Mesothelial cell of epicardium (in vitro differentiated cells): ENCODE results near the gene MAD1L1. TPM values are rescaled to one million over a fixed set of nuclear protein-coding genes. Genes with fewer than 3 reads are reported as not detected.

Source experiments
- DNase-seq, 2 experiments: peaks; one replicate each; pipeline ENCODE4 v3.0.0; 2021; ENCODE audit warnings: low spot score in 2 of 2; ENCODE audit not compliant: unreplicated experiment in 2 of 2
- H3K27ac Mint-ChIP-seq: 2 replicates; pipeline ENCODE4 v1.8.0; 2021; ENCODE audit warnings: mixed read lengths
- H3K27me3 Mint-ChIP-seq: 2 replicates; pipeline ENCODE4 v1.8.0; 2021; ENCODE audit warnings: low read depth, mixed read lengths
- H3K36me3 Mint-ChIP-seq: 2 replicates; pipeline ENCODE4 v1.8.0; 2021; ENCODE audit warnings: mixed read lengths
- H3K4me1 Mint-ChIP-seq: 2 replicates; pipeline ENCODE4 v1.8.0; 2021; ENCODE audit warnings: mixed read lengths
- H3K4me3 Mint-ChIP-seq: 2 replicates; pipeline ENCODE4 v1.8.0; 2021; ENCODE audit warnings: mild to moderate bottlenecking, moderate library complexity, mixed read lengths
- H3K9me3 Mint-ChIP-seq: 2 replicates; pipeline ENCODE4 v1.8.0; 2021; ENCODE audit warnings: mixed read lengths
- CTCF ChIP-seq: fragments of 200-600 bp; sonication (generic); IDR thresholded peaks from one replicate; pipeline ENCODE4 v1.5.0; 2021; ENCODE audit warnings: antibody characterized with exemption; ENCODE audit not compliant: unreplicated experiment
- total RNA-seq: library from RNA; stranded (reverse); gene quantifications from 3 replicates; pipeline ENCODE4 v1.2.1, GENCODE V29; 2021

Gene MAD1L1
- total RNA-seq, 1 donor from 2014 or later, result 45.0 TPM

- H3K27ac Mint-ChIP-seq, result no peak overlapping the region
- no peaks in the 10 kb centered on the region for H3K27me3 Mint-ChIP-seq
- H3K4me1 Mint-ChIP-seq, result no peaks in the 10 kb centered on the region
- H3K4me3 Mint-ChIP-seq, result no peak overlapping the region
- no peaks in the 10 kb centered on the region for H3K36me3 Mint-ChIP-seq
- H3K9me3 Mint-ChIP-seq, result no peaks in the 10 kb centered on the region
- no peak for TF ChIP-seq CTCF
- no peak for DNase-seq
Measured at GRCh38 chr7:1994931-1995330, 237.8 kb downstream of the MAD1L1 start.

DNA sequence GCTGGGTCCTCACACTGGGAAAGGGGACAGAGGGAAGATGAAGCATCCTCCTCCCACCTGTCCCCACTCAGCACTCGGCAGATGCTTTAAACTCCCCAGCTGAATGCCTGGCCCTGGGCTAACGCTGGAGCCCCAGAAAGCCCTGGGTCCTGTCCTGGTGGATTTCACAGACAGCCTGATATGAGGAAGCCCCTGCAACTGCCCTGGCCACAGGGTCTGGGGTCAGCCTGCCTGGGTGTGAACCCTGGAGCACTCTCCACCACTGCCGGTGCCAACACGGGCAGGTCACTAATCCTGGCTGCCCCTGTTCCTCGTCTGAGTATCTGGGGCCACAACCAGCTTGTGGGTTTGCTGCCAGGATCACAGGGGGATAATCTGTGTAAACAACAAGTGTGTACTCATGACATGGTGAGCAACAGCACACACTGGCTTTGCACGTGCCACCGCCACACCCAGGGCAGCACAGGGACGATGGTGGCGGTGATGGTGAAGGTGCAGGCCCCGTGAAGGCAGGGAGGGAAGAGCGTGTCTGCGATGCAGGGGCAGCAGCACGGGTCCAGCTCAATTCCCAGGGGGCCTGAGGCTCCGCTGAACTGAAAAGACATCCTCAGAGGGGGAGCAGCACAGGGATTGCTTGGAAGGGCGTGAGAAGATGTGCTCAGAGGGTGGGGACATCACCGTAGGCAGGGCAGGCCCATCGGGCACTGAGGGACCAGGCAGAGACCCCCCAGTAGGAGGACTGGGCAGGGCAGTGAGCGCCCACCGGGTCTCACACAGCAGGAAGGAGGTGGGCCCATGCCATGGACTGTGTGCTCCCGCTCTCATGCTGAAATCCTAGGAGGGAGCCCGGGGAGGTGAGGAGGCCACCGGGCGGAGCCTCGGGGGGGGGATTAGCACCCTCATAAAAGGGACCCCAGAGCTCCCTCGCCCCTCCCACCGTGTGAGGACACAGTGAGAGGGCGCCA is 238.7 kb downstream of the MAD1L1 start:
- no peaks in the 10 kb centered on the region for H3K36me3 Mint-ChIP-seq
- H3K4me3 Mint-ChIP-seq, result no peak overlapping the region
- no peak for DNase-seq
- no peaks in the 10 kb centered on the region for H3K27me3 Mint-ChIP-seq
- H3K9me3 Mint-ChIP-seq, result no peaks in the 10 kb centered on the region
- no peak for TF ChIP-seq CTCF
- no peaks in the 10 kb centered on the region for H3K4me1 Mint-ChIP-seq
- H3K27ac Mint-ChIP-seq, result no peak overlapping the region

DNA sequence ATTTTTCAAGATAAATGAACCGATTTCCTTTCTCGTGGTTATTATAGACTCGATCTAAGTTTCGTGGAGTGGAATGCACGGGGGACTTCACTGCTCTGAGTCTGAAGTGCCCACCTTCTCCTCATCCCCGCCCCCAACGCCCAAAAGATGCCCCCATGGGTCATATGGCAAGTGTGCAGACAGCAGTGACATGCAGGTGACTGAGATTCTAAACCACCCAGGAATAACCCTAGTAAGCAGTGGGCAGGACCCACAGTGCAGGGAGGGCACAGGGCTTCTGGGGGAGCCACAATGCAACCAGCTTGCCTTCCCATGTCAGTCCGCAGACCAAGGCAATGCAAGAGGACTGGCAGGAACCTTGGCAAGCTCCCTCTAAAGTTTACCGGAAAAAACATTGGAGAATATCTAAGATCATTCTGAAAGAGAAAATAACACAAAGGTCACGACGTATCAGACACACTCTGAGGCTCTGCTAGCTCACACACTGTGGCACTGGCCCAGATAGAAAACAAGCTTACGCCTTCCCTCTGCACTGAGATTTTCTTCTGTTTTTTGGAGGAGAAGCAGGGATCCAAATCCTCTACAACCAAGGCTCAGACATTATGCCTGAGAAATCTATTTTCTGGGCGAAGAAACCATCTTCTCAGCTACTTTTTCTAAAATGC is 239.6 kb downstream of the MAD1L1 start:
- TF ChIP-seq CTCF, result no peak
- Mint-ChIP-seq H3K4me3 (no peak overlapping the region), H3K9me3 (no peaks in the 10 kb centered on the region), H3K36me3 (no peaks in the 10 kb centered on the region), H3K4me1 (no peaks in the 10 kb centered on the region), H3K27me3 (no peaks in the 10 kb centered on the region), H3K27ac (no peak overlapping the region)
- no peak for DNase-seq

- Mint-ChIP-seq H3K27ac (no peak overlapping the region), H3K36me3 (no peaks in the 10 kb centered on the region), H3K27me3 (no peaks in the 10 kb centered on the region), H3K4me3 (no peak overlapping the region), H3K9me3 (no peaks in the 10 kb centered on the region), H3K4me1 (no peaks in the 10 kb centered on the region)
- TF ChIP-seq CTCF, result no peak
- no peak for DNase-seq
Measured at GRCh38 chr7:1992554-1992953, 240.2 kb downstream of the MAD1L1 start.

- TF ChIP-seq CTCF, result no peak
- DNase-seq, result no peak
- Mint-ChIP-seq H3K4me1 (no peaks in the 10 kb centered on the region), H3K27ac (no peak overlapping the region), H3K27me3 (no peaks in the 10 kb centered on the region), H3K4me3 (no peak overlapping the region), H3K9me3 (no peaks in the 10 kb centered on the region), H3K36me3 (peaks cover 4% of the 10 kb centered on the region)
Measured at GRCh38 chr7:1990001-1990670, 242.6 kb downstream of the MAD1L1 start.
